CD14-positive monocyte (primary cell): ENCODE results near the gene SCN3A. TPM values are rescaled to one million over a fixed set of nuclear protein-coding genes. Genes with fewer than 3 reads are reported as not detected.

Source experiments
- DNase-seq, 3 donors: peaks; one replicate each; pipeline ENCODE4 v3.0.0-alpha.2; 2011 to 2022
- H2AFZ ChIP-seq: 2 replicates; pipeline ENCODE4 v1.6.0; 2012; ENCODE audit warnings: mild to moderate bottlenecking, low read depth, low read length, inconsistent platforms; ENCODE audit not compliant: insufficient read depth, poor library complexity, severe bottlenecking
- H3K27ac ChIP-seq, 2 donors: 1 replicate in 1 of 2; 2 replicates in 1 of 2; pipeline ENCODE4 v1.5.1; 2012 to 2013; ENCODE audit warnings: low read length in 2 of 2, control low read depth in 1 of 2, inconsistent platforms in 1 of 2, low read depth in 1 of 2, mild to moderate bottlenecking in 1 of 2
- H3K27me3 ChIP-seq, 2 donors: one replicate each; pipeline versions ENCODE4 v1.6.0 to v1.6.1; 2011 to 2013; ENCODE audit warnings: low read length in 2 of 2; ENCODE audit not compliant: control insufficient read depth in 2 of 2, insufficient read depth in 2 of 2
- H3K36me3 ChIP-seq, 2 donors: replicated peaks in 1 of 2; 1 replicate in 1 of 2; 2 replicates in 1 of 2; pipeline versions ENCODE4 v1.5.1 to v1.6.1; 2012 to 2013; ENCODE audit warnings: low read length in 2 of 2, control low read depth in 1 of 2, inconsistent platforms in 1 of 2, mild to moderate bottlenecking in 1 of 2; ENCODE audit not compliant: insufficient read depth in 2 of 2, control insufficient read depth in 1 of 2
- H3K4me1 ChIP-seq, 2 donors: 1 replicate in 1 of 2; 2 replicates in 1 of 2; pipeline versions ENCODE4 v1.5.1 to v1.6.1; 2012 to 2013; ENCODE audit warnings: low read length in 2 of 2, control low read depth in 1 of 2, inconsistent platforms in 1 of 2, mild to moderate bottlenecking in 1 of 2, moderate library complexity in 1 of 2; ENCODE audit not compliant: insufficient read depth in 2 of 2, control insufficient read depth in 1 of 2
- H3K4me2 ChIP-seq: replicated peaks from 2 replicates; pipeline ENCODE3; 2012; ENCODE audit warnings: low read length, moderate library complexity, mild to moderate bottlenecking; ENCODE audit not compliant: poor library complexity, severe bottlenecking; ENCODE audit errors: extremely low read depth
- H3K4me3 ChIP-seq, 3 experiments: fragments of 200-600 bp in 1 of 3; sonication (generic) in 1 of 3; replicated peaks in 1 of 3; 1 replicate in 2 of 3; 2 replicates in 1 of 3; pipeline ENCODE4 v1.5.1; 2011 to 2013; ENCODE audit warnings: low read length in 3 of 3, mild to moderate bottlenecking in 3 of 3, control low read depth in 2 of 3, low read depth in 2 of 3, inconsistent platforms in 1 of 3, moderate library complexity in 1 of 3
- H3K79me2 ChIP-seq: 2 replicates; pipeline ENCODE4 v1.6.0; 2012; ENCODE audit warnings: mild to moderate bottlenecking, control low read depth, inconsistent platforms, low read length, moderate library complexity; ENCODE audit not compliant: insufficient read depth
- H3K9ac ChIP-seq: 2 replicates; pipeline ENCODE4 v1.6.0; 2017; ENCODE audit warnings: low read length, mild to moderate bottlenecking; ENCODE audit not compliant: insufficient read depth, poor library complexity, severe bottlenecking
- H3K9me3 ChIP-seq, 2 donors: replicated peaks in 1 of 2; 1 replicate in 1 of 2; 2 replicates in 1 of 2; pipeline versions ENCODE4 v1.5.1 to v1.6.1; 2012 to 2013; ENCODE audit warnings: low read length in 2 of 2, control low read depth in 1 of 2; ENCODE audit not compliant: control insufficient read depth in 1 of 2, insufficient read depth in 1 of 2
- H4K20me1 ChIP-seq: 2 replicates; pipeline ENCODE4 v1.6.0; 2012; ENCODE audit warnings: mild to moderate bottlenecking, low read length, control low read depth, moderate library complexity; ENCODE audit not compliant: insufficient read depth
- H3K27ac Mint-ChIP-seq, 7 donors: one replicate each; pipeline ENCODE4 v1.8.0; 2020; ENCODE audit warnings: mild to moderate bottlenecking in 7 of 7, mixed read lengths in 7 of 7, moderate library complexity in 6 of 7, inconsistent platforms in 2 of 7
- H3K27me3 Mint-ChIP-seq, 3 donors: one replicate each; pipeline ENCODE4 v1.8.0; 2021 to 2022; ENCODE audit warnings: low read depth in 3 of 3, mild to moderate bottlenecking in 3 of 3, mixed read lengths in 3 of 3, moderate library complexity in 3 of 3, inconsistent platforms in 1 of 3
- H3K36me3 Mint-ChIP-seq, 2 donors: one replicate each; pipeline ENCODE4 v1.8.0; 2020; ENCODE audit warnings: mixed read lengths in 2 of 2, inconsistent platforms in 1 of 2, mild to moderate bottlenecking in 1 of 2
- H3K4me1 Mint-ChIP-seq: one replicate; pipeline ENCODE4 v1.8.0; 2020; ENCODE audit warnings: mild to moderate bottlenecking, mixed read lengths
- H3K4me3 Mint-ChIP-seq, 2 donors: one replicate each; pipeline ENCODE4 v1.8.0; 2020; ENCODE audit warnings: mild to moderate bottlenecking in 2 of 2, mixed read lengths in 2 of 2, moderate library complexity in 1 of 2
- H3K9me3 Mint-ChIP-seq, 7 donors: one replicate each; pipeline ENCODE4 v1.8.0; 2020 to 2022; ENCODE audit warnings: mixed read lengths in 7 of 7, mild to moderate bottlenecking in 6 of 7, moderate library complexity in 6 of 7, inconsistent platforms in 2 of 7
- CTCF ChIP-seq: fragments of 200-600 bp; IDR thresholded peaks from one replicate; pipeline ENCODE4 v1.8.0; 2022; ENCODE audit warnings: antibody characterized with exemption, mild to moderate bottlenecking
- intact Hi-C, 2 donors: fragments of 100-400 bp; cut with micrococcal nuclease; formaldehyde crosslinking; loops; one replicate each; pipeline versions ENCODE4 v1.15.0 to v1.15.1; 2023
- polyA plus RNA-seq, 3 donors: library from polyadenylated mRNA; depleted of rRNA in 1 of 3; unstranded in 2 of 3; stranded (reverse) in 1 of 3; fragments of 300-500 nt in 2 of 3; fragments of >200 nt in 1 of 3; fragmentation: Illumina TruSeq in 2 of 3; gene quantifications; 1 replicate in 2 of 3; 2 replicates in 1 of 3; pipeline ENCODE4 v1.2.3, GENCODE V29; 2012 to 2021

The SCN3A gene
- polyA plus RNA-seq, 3 donors = 0.03 TPM; not detected in 2

DNA sequence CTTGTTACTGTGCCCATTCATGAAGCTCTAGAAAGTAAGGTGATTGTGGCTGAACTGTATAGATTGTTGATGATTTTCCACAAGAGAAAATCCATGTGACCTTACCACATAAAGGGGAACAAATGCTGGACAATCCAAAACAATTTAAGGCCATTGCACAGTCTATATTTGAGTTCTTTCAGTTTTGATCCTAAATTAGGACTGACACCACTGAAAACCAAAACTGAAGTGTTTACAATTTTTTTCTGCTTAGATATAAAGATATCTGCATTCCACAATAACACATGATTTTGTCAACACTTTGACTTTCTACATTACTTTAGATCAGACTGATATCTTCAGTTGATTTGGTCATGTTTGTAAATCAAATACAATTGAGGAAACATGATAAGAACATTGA is 124.9 kb downstream of the SCN3A start:
- H3K27me3 ChIP-seq = no peaks in the 10 kb centered on the region
- H3K27ac ChIP-seq = no peak overlapping the region
- H3K27ac Mint-ChIP-seq = no peak overlapping the region
- H4K20me1 ChIP-seq = no peaks in the 10 kb centered on the region
- DNase-seq = no peak
- H3K36me3 Mint-ChIP-seq = no peaks in the 10 kb centered on the region
- H2AFZ ChIP-seq = no peak overlapping the region
- H3K9ac ChIP-seq = no peak overlapping the region
- no peak overlapping the region for H3K4me2 ChIP-seq
- intact Hi-C loops = no loop called here
- peaks cover 8 to 21% (median 15%) of the 10 kb centered on the region in 7 donors for H3K9me3 Mint-ChIP-seq
- H3K4me3 ChIP-seq = no peak overlapping the region
- no peaks in the 10 kb centered on the region for H3K79me2 ChIP-seq
- H3K4me3 Mint-ChIP-seq = no peak overlapping the region
- H3K4me1 ChIP-seq = no peaks in the 10 kb centered on the region
- no peaks in the 10 kb centered on the region for H3K36me3 ChIP-seq
- no peaks in the 10 kb centered on the region for H3K4me1 Mint-ChIP-seq
- H3K27me3 Mint-ChIP-seq = peaks cover 0 to 2% (median 0%) of the 10 kb centered on the region in 3 donors
- no peak for TF ChIP-seq CTCF
- H3K9me3 ChIP-seq = peaks cover 10 to 16% of the 10 kb centered on the region in 2 donors

GRCh38 chr2:165074884-165075283 is 129.0 kb downstream of the SCN3A start:
- no peaks in the 10 kb centered on the region for H3K36me3 ChIP-seq
- peaks cover 10 to 19% of the 10 kb centered on the region in 2 donors for H3K9me3 ChIP-seq
- H3K4me2 ChIP-seq = no peak overlapping the region
- H3K9me3 Mint-ChIP-seq = peaks cover 9 to 22% (median 18%) of the 10 kb centered on the region in 7 donors
- no peak overlapping the region for H3K27ac Mint-ChIP-seq
- no peak overlapping the region for H2AFZ ChIP-seq
- DNase-seq = no peak
- H3K27me3 ChIP-seq = no peaks in the 10 kb centered on the region
- H3K4me1 Mint-ChIP-seq = no peaks in the 10 kb centered on the region
- H4K20me1 ChIP-seq = no peaks in the 10 kb centered on the region
- H3K27me3 Mint-ChIP-seq = peaks cover 0 to 2% (median 2%) of the 10 kb centered on the region in 3 donors
- no peaks in the 10 kb centered on the region for H3K36me3 Mint-ChIP-seq
- no peak overlapping the region for H3K27ac ChIP-seq
- H3K79me2 ChIP-seq = no peaks in the 10 kb centered on the region
- H3K4me1 ChIP-seq = no peaks in the 10 kb centered on the region
- H3K4me3 ChIP-seq = no peak overlapping the region
- H3K9ac ChIP-seq = no peak overlapping the region
- no peak for TF ChIP-seq CTCF
- intact Hi-C loops = no loop called here
- no peak overlapping the region for H3K4me3 Mint-ChIP-seq
